A204.1 (cell line): ENCODE measurements around the gene ACE.

Experiments used
- FAIRE-seq: peaks from 2 replicates; lab custom pipeline; 2012; peaks lifted over from hg19 to GRCh38; lab: Jason Lieb, UNC

Gene ACE

GRCh38 chr17:63475491-63476412 is 1.1 kb upstream of the ACE start:
- FAIRE-seq, result no peak

DNA sequence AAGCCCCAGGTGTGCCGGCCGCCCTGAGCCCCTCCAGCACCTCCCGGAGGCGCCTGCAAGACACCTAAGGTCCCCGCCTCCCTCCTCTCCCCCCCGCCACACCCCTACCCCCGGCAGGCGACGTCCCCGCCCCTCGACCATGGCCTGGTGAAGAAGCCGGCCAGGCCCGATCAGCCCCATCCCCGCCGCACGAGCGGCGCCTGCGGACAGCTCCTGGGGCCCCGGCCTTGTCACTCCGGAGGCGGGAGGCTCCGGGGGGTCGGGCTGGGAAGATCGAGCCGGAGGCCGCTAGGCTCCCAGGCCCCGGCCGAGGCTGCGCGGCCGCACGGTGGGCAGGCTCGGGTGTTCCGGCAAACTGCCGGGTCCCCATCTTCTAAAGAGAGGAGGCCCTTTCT is 405 bp upstream of the ACE start:
- FAIRE-seq, result no peak

GRCh38 chr17:63477480-63478440 is 899 bp downstream of the ACE start:
- FAIRE-seq, result no peak

- no peak for FAIRE-seq
Observed at GRCh38 chr17:63478814-63479494, 2.1 kb downstream of the ACE start.

DNA sequence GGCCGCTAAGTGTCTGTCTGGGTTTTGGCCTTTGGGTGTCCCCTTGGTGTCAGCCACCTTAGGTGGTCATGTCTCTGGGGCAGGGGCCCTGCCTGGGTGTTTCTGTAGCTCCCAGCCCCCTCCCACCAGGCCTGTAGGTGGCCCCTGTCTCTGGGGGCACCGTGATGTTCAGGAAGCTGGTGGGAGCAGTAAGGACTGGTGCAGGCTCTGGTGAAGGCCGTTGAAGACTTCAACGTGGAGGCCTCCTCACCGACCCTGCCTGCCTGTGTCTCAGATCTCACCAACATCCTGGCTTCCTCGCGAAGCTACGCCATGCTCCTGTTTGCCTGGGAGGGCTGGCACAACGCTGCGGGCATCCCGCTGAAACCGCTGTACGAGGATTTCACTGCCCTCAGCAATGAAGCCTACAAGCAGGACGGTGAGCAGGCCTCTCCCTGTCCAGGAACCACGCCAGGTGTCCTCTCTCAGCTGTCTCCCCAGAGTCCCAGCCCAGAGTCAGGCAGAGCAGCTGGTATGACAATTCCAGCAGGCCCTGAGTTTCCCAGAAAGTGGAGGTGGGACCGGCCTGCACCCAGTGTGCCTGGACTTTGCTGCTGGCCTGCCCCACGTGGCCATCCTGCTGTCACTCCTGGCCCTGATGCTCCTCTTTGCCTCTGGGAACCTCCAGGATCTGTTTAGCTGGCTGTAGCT is 2.8 kb downstream of the ACE start:
- no peak for FAIRE-seq

GRCh38 chr17:63480192-63480784 is 3.4 kb downstream of the ACE start:
- no peak for FAIRE-seq

DNA sequence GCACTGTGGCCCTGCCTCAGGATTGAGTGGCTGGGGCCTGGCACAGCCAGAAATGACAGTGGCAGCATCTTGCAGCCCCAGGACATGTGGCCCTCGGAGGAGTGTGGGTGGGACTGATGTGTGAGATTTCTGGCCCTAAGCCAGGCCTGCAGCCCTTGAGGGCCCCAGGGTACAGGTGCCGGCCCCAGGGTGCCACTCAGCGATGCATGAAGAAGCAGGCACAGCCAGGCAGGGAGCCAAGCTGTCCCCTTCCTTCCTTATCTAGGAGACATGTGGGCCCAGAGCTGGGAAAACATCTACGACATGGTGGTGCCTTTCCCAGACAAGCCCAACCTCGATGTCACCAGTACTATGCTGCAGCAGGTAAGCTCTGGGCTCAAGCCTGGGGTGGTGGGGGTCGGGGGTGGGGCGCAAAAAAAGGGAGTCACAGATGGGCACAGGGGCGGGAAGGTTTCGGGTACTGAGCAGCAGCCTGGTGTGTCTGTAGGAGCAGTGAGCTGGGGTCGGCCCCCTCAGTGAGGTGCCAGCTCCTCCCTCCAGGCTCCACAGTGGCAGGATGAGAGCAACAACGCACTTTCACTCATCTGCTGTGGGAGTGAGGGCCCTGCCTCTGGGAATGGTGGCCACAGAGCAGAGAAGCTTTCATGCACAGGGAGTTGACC is 4.1 kb downstream of the ACE start:
- no peak for FAIRE-seq

DNA sequence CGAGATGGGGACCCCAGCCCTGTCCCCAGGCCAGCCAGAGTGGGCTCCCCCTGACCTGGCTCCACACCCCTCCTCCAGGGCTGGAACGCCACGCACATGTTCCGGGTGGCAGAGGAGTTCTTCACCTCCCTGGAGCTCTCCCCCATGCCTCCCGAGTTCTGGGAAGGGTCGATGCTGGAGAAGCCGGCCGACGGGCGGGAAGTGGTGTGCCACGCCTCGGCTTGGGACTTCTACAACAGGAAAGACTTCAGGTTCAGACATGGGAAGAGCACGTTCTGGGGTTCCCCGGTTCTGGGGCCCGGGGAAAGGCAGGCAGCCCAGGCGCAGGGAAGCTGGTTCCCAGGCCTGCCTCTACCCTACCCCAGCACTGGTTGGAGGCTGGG is 4.6 kb downstream of the ACE start:
- FAIRE-seq, result no peak

- no peak for FAIRE-seq
Observed at GRCh38 chr17:63482509-63482908, 5.6 kb downstream of the ACE start.

GRCh38 chr17:63483038-63483437 is 6.2 kb downstream of the ACE start:
- no peak for FAIRE-seq

DNA sequence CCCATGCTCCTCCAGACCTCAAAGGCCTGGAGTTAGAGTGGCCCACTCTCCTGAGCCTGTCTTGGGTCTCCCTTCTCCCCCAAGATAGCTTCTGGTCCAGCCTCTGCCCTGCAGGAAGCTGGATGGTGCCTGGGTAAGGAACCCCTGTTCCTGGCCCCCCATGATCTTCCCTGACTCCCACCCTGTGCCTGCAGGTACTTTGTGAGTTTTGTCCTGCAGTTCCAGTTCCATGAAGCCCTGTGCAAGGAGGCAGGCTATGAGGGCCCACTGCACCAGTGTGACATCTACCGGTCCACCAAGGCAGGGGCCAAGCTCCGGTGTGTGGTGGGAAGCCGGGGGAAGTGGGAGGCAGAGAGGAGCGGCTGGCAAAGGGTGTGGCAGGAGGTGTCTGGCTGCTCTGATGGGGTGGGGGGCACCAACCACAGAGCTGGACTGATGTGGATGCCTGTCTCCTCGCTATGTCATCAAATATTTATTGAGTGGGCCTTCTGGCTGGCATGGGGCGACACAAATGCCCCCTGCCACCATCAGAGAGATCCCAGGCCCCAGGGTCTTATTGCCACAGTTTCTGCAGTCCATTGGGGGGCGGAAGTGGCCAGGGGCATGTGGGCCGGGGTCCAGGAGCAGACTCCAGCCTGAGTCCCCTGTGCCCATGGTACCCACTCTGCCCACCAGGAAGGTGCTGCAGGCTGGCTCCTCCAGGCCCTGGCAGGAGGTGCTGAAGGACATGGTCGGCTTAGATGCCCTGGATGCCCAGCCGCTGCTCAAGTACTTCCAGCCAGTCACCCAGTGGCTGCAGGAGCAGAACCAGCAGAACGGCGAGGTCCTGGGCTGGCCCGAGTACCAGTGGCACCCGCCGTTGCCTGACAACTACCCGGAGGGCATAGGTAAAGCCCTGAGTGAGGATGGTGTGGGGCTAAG is 7.1 kb downstream of the ACE start:
- FAIRE-seq, result no peak

DNA sequence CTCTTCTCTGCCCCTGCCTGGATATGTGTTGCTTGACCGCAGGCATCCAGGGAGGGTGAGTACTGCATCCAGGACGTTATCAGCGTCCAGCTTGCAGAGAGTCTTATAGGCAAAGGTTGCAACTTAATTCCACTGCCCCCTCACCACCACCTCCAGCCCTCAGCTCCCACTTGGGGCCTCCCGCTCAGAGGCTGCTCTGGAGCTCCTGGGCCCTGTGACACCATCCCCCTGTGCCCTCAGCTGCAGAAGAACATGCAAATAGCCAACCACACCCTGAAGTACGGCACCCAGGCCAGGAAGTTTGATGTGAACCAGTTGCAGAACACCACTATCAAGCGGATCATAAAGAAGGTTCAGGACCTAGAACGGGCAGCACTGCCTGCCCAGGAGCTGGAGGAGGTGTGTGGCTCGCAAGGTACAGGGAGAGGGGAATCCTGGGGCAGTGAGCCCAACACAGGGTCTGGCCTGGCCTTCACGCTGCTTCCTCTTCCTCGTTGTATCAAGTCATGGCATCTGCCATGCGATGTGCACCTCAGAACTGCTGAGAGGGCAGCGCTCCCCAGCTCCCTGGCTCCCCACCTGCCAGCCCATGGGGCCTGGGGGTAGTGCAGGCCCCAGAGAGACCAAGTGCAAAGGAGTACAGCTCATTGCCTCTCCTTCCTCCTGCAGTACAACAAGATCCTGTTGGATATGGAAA is 9.6 kb downstream of the ACE start:
- no peak for FAIRE-seq

DNA sequence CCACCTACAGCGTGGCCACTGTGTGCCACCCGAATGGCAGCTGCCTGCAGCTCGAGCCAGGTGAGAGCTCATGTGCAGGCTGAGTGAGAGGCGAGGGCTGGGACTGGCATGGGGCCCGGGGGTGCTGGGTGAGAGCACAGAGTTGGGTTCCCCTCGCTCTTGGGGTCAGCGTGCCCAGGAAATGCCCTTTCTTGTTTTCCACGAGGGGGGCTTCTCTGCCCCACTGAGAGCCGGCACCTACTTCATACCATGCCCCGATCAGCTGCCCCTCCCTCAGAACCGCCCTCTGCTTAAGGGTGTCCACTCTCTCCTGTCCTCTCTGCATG is 10.1 kb downstream of the ACE start:
- FAIRE-seq, result no peak

DNA sequence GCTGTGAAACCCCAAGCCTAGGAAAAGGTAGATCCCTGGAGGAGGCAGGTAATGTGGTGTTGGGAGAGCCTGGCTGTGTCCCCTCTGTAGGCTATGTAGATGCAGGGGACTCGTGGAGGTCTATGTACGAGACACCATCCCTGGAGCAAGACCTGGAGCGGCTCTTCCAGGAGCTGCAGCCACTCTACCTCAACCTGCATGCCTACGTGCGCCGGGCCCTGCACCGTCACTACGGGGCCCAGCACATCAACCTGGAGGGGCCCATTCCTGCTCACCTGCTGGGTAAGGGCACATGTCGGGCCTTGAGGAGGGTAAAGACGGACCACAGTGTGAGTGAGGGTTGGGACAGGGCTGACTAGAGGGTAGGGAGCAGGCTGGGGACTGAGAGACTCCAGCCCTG is 12.0 kb downstream of the ACE start:
- no peak for FAIRE-seq

GRCh38 chr17:63489291-63489690 is 12.4 kb downstream of the ACE start:
- no peak for FAIRE-seq

GRCh38 chr17:63490329-63490728 is 13.5 kb downstream of the ACE start:
- no peak for FAIRE-seq

GRCh38 chr17:63490858-63491400 is 14.1 kb downstream of the ACE start:
- no peak for FAIRE-seq

GRCh38 chr17:63491413-63491812 is 14.6 kb downstream of the ACE start:
- no peak for FAIRE-seq

DNA sequence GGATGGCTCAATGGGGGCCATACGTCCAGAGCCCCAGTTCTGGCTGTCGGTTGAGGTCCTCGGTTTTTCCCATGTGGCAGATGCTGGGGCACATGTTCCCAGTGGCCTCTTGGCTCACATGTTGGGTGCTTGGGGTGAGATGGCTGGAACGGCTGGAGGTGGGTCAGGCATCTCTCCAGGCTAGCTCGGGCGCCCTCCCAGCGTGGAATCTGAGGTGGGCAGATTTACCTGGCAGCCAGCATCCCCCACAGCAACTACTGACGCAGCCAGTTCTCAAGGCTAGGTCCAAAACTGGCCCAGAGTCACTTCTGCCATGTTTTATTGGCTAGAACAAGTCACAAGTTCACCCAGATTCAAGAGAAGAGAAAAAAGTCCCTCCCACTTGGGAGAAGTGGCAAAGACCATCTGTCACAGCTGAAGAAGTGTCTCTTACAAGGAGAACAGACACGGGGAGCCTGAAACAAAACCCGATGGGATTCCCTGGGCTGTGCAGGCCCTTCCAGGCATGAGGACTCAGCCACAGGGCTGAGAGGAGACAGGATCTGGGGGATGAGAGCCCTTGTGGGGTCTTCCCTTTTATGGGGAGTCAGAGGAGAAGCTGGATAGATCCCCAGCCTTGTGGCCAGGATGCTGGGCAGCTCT is 15.2 kb downstream of the ACE start:
- no peak for FAIRE-seq
